Measurements from ENCODE around the gene MCTP1. TPM values are rescaled to one million over a fixed set of nuclear protein-coding genes. Genes with fewer than 3 reads are reported as not detected.

Gene MCTP1
- total and polyA plus RNA-seq, 2 of the 13 experiments (the other 11 are each of a cell fraction or from before 2014, with no cell fraction given), result 0.15 to 0.48 TPM

GRCh38 chr5:94850960-94851359 is 433.9 kb downstream of the MCTP1 start:
- intact Hi-C loops (cut with micrococcal nuclease; ENCODE audit: unreplicated experiment), result loop anchor here (1.0 to 2.0 kb wide), 2 partner anchors 233 to 326 kb away; partner anchors contain the start of genes KIAA0825 and SLF1
- CTCF ChIA-PET (ENCODE audit: low intra/inter-chr PET ratio, low total read pairs), result interaction anchor here (1.1 kb wide), 1 partner anchor 326 kb away, joined by 3 read pairs; no protein-coding TSS in a partner anchor
- Histone ChIP-seq H3K27ac (ENCODE audit: extremely low read length, insufficient read depth, low read length) (no peak overlapping the region), H3K9ac (ENCODE audit: insufficient read depth, low read depth, low read length) (no peak overlapping the region), H2AFZ (ENCODE audit: low read length) (no peak overlapping the region), H3K4me3 (replicated peaks in 1 of 3; ENCODE audit: insufficient read depth in 1 of 3, low read depth in 2 of 3, low read length in 3 of 3) (no peak overlapping the region), H3K27me3 (ENCODE audit: control insufficient read depth in 1 of 2, insufficient read depth in 2 of 2, low read length in 2 of 2) (no peaks in the 10 kb centered on the region), H3K9me3 (ENCODE audit: low read length) (no peaks in the 10 kb centered on the region), H3K36me3 (replicated peaks in 1 of 2; ENCODE audit: control insufficient read depth in 1 of 2, insufficient read depth in 2 of 2, low read length in 2 of 2) (no peaks in the 10 kb centered on the region), H3K4me2 (ENCODE audit: low read depth, low read length) (no peak overlapping the region), H3K4me1 (ENCODE audit: insufficient read depth, low read length) (no peaks in the 10 kb centered on the region), H3K79me2 (ENCODE audit: insufficient read depth, low read length) (no peaks in the 10 kb centered on the region), H4K20me1 (ENCODE audit: insufficient read depth, low read length) (no peaks in the 10 kb centered on the region)
- in situ Hi-C loops (cut with HindIII; ENCODE audit: extremely low pct_ligation_motif_present, low pct_unique_long_range_greater_than_20kb), result no loop called here
- FAIRE-seq, result no peak
- ATAC-seq, result no peak
- DNase-seq (ENCODE audit: low spot score), result no peak
- POLR2A ChIA-PET, result no interaction called here
- TF ChIP-seq MAFK (conservative IDR thresholded peaks at IDR 0.05 in 1 of 2, IDR thresholded peaks at IDR 0.05 in 1 of 2; ENCODE audit: low read length in 2 of 2) (peak; percentile 90 to 97), HMGXB3 (CRISPR knock-in tag; IDR thresholded peaks at IDR 0.05; ENCODE audit: borderline replicate concordance) (no peak), NKX3-1 (CRISPR knock-in tag; IDR thresholded peaks at IDR 0.05) (no peak), MAFF (IDR thresholded peaks at IDR 0.05; ENCODE audit: low read depth, low read length) (peak; percentile 93)
- 3% methylated on average over 1 of the region's 1 CpG for WGBS (ENCODE audit: low lambda C conversion rate)
- no TSS peak for BruUV-seq (replicated peaks)
